Activated CD8-positive, alpha-beta T cell treated with anti-CD3 and anti-CD28 coated beads for 36 hours (primary cell): ENCODE data around the gene CEACAM8. TPM values are rescaled to one million over a fixed set of nuclear protein-coding genes. Genes with fewer than 3 reads are reported as not detected.
"Not testable (repeated sequence)": the region's sequence is repeated elsewhere in the genome, so short reads cannot be mapped to it uniquely, and the experiment has no call there.

Experiments
- ATAC-seq: fragments of 200-7000 bp; cut with Tn5 transposase; one replicate; pipeline ENCODE4 v1.10.0; 2021; ENCODE audit warnings: mild to moderate bottlenecking, moderate library complexity
- CTCF ChIA-PET: fragments of 350-600 bp; sonication (Branson Sonifier 250); formaldehyde crosslinking; loops from one replicate; lab custom pipeline; 2021; ENCODE audit warnings: antibody characterized with exemption; lab: Charles Lee
- POLR2A ChIA-PET: fragments of 350-600 bp; sonication (Branson Sonifier 250); formaldehyde crosslinking; loops from one replicate; lab custom pipeline; 2021; ENCODE audit warnings: antibody characterized with exemption; lab: Charles Lee
- DNase-seq: peaks from one replicate; pipeline ENCODE4 v3.0.0-alpha.2; 2020
- H3K27ac Mint-ChIP-seq: one replicate; pipeline ENCODE4 v1.8.0; 2021; ENCODE audit warnings: mild to moderate bottlenecking, mixed read lengths
- H3K27me3 Mint-ChIP-seq: one replicate; pipeline ENCODE4 v1.8.0; 2021; ENCODE audit warnings: mixed read lengths
- H3K36me3 Mint-ChIP-seq: one replicate; pipeline ENCODE4 v1.8.0; 2021; ENCODE audit warnings: low read depth, mixed read lengths
- H3K4me1 Mint-ChIP-seq: one replicate; pipeline ENCODE4 v1.8.0; 2021; ENCODE audit warnings: low read depth, mixed read lengths
- H3K4me3 Mint-ChIP-seq: one replicate; pipeline ENCODE4 v1.8.0; 2021; ENCODE audit warnings: mild to moderate bottlenecking, moderate library complexity, mixed read lengths
- H3K9me3 Mint-ChIP-seq: one replicate; pipeline ENCODE4 v1.8.0; 2021; ENCODE audit warnings: mixed read lengths
- CTCF ChIP-seq: fragments of 200-600 bp; IDR thresholded peaks from one replicate; pipeline ENCODE4 v1.8.0; 2022; ENCODE audit warnings: antibody characterized with exemption, mild to moderate bottlenecking
- intact Hi-C: fragments of 100-400 bp; cut with micrococcal nuclease; formaldehyde crosslinking; loops from one replicate; pipeline ENCODE4 v1.10.0; 2022
- total RNA-seq, 2 experiments: library from RNA; stranded (reverse); gene quantifications; one replicate each; pipeline ENCODE4 v1.2.3, GENCODE V29; 2021

The CEACAM8 gene
- total RNA-seq, 2 experiments from 2014 or later = not detected

- no peak for ATAC-seq
- Mint-ChIP-seq H3K9me3 (no peaks in the 10 kb centered on the region), H3K36me3 (no peaks in the 10 kb centered on the region), H3K27ac (no peak overlapping the region), H3K4me1 (no peaks in the 10 kb centered on the region), H3K4me3 (no peak overlapping the region), H3K27me3 (peaks cover 10% of the 10 kb centered on the region)
- ChIA-PET CTCF (interaction anchor here (1.0 to 2.0 kb wide), 5 partner anchors 15 to 173 kb away, joined by 3 to 5 read pairs (median 3); no protein-coding TSS in a partner anchor), POLR2A (no interaction called here)
- TF ChIP-seq CTCF = no peak
- intact Hi-C loops = no loop called here
- no peak for DNase-seq
Measured at GRCh38 chr19:42613666-42614065, 18.9 kb upstream of the CEACAM8 start.

- H3K36me3 Mint-ChIP-seq, ATAC-seq, H3K9me3 Mint-ChIP-seq, intact Hi-C loops, H3K27ac Mint-ChIP-seq, H3K4me1 Mint-ChIP-seq, POLR2A ChIA-PET, H3K27me3 Mint-ChIP-seq, H3K4me3 Mint-ChIP-seq, DNase-seq: not testable (repeated sequence)
- CTCF ChIA-PET = interaction anchor here (1.5 kb wide), 1 partner anchor 44 kb away, joined by 3 read pairs; no protein-coding TSS in a partner anchor
Measured at GRCh38 chr19:42610401-42610915, 15.7 kb upstream of the CEACAM8 start.

GRCh38 chr19:42606660-42607351, 12.1 kb upstream of the CEACAM8 start:
- H3K4me1 Mint-ChIP-seq = no peaks in the 10 kb centered on the region

GRCh38 chr19:42601811-42602443, 7.2 kb upstream of the CEACAM8 start:
- H3K4me3 Mint-ChIP-seq = no peak overlapping the region
- no peak for TF ChIP-seq CTCF
- ATAC-seq (no peak), DNase-seq (peak; percentile 47)
- H3K36me3 Mint-ChIP-seq = no peaks in the 10 kb centered on the region
- CTCF ChIA-PET = interaction anchor here (1.0 to 1.3 kb wide), 3 partner anchors 35 to 151 kb away, joined by 3 to 4 read pairs (median 3); no protein-coding TSS in a partner anchor
- intact Hi-C loops = no loop called here
- H3K9me3 Mint-ChIP-seq = no peaks in the 10 kb centered on the region
- no peak overlapping the region for H3K27ac Mint-ChIP-seq
- POLR2A ChIA-PET = no interaction called here
- no peaks in the 10 kb centered on the region for H3K4me1 Mint-ChIP-seq
- peaks cover 23% of the 10 kb centered on the region for H3K27me3 Mint-ChIP-seq

More at GRCh38 chr19:42606660-42607351, 12.1 kb upstream of the CEACAM8 start:
- no peaks in the 10 kb centered on the region for H3K36me3 Mint-ChIP-seq
- TF ChIP-seq CTCF = peak; percentile 87
- ChIA-PET POLR2A (no interaction called here), CTCF (interaction anchor here (0.7 to 2.6 kb wide), 10 partner anchors 8 to 166 kb away, joined by 3 to 14 read pairs (median 4); no protein-coding TSS in a partner anchor)
- H3K27me3 Mint-ChIP-seq = peaks cover 13% of the 10 kb centered on the region
- DNase-seq (peak; percentile 78), ATAC-seq (peak; percentile 51)
- H3K27ac Mint-ChIP-seq = no peak overlapping the region
- H3K9me3 Mint-ChIP-seq = no peaks in the 10 kb centered on the region
- H3K4me3 Mint-ChIP-seq = no peak overlapping the region
- intact Hi-C loops = no loop called here

- Mint-ChIP-seq H3K9me3 (no peaks in the 10 kb centered on the region), H3K36me3 (no peaks in the 10 kb centered on the region), H3K27ac (no peak overlapping the region), H3K4me3 (no peak overlapping the region), H3K4me1 (no peaks in the 10 kb centered on the region), H3K27me3 (peaks cover 11% of the 10 kb centered on the region)
- POLR2A ChIA-PET = interaction anchor here (1.1 kb wide), 1 partner anchor 32 kb away, joined by 3 read pairs; no protein-coding TSS in a partner anchor
- TF ChIP-seq CTCF = peak; percentile 98
- CTCF ChIA-PET = interaction anchor here (0.7 to 2.8 kb wide), 30 partner anchors 9 to 158 kb away, joined by 3 to 18 read pairs (median 5); no protein-coding TSS in a partner anchor
- peak; percentile 65 for ATAC-seq
- peak; percentile 43 for DNase-seq
- intact Hi-C loops = no loop called here
Measured at GRCh38 chr19:42596391-42597072, 1.8 kb upstream of the CEACAM8 start.
